NCI-H1930 (cell line): Measurements from ENCODE around the gene C10orf71.

Source experiments
- DNase-seq, 2 experiments: peaks; one replicate each; lab custom pipeline; 2025; lab: John Stamatoyannopoulos, UW

The C10orf71 gene

DNA sequence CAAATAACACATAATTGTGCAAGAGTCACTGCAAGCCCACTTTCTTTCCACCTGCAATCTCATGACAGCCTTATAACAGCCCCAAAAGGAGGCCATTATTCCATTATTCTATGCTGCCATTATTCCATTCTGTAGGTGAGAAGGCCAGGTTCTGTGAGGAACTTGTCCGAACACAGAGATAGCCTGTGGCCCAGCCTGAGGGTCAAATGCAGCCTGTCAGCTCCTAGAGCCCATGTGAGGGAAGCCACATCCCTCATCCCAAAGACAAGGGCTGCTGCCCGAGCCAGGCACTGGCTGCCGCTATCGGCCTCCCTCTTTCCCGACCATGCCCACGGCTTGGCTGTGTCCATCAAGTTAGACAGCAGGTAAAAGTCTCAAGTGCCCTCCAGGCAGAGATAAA lies 24.1 kb upstream of the C10orf71 start:
- DNase-seq: no peak

- no peak for DNase-seq
These were observed 23.1 kb upstream of the C10orf71 start for GRCh38 chr10:49275896-49276295.

DNA sequence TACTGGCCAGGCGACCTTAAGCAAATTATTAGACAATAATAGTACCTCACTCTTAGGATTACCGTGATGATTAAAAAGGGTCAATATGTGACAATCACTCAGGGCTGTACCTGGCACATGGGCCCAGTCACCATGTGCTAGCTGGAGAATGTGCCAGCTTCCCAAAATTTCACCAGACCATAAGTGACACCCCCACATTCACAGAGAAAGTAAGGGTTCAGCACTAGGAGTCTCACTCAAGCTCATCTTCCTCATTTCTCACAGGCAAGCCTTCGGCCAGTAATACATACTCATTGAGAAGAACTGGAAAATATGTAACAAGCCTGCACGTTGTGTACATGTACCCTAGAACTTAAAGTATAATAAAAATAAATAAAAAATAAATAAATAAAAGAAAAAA lies 22.4 kb upstream of the C10orf71 start:
- no peak for DNase-seq

GRCh38 chr10:49277973-49278372 lies 21.0 kb upstream of the C10orf71 start:
- no peak for DNase-seq

DNA sequence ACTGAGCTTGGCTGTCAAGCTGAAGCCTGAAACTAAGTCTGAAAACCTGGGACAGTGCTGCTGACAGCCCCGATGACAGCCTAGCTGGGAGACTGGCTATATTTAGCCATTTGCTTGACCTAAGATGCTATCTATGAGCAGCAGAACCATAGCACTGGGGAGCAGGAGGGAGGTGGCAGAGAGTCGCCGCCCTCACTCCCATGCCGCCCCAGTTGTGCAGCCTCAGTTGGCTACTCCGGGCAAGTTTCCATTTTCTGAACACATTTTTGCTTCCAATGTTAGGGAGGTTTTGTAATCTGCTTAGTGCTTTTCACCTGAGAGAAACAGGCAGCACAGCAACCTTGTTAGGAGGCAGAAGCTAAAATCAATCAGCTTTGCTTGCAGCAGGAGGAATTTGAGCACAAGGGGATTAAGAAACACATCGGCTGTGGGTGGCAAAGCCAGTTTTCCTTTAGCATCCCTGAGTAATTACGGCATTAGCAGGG lies 20.4 kb upstream of the C10orf71 start:
- no peak for DNase-seq

GRCh38 chr10:49279015-49279880 lies 19.7 kb upstream of the C10orf71 start:
- no peak for DNase-seq

DNA sequence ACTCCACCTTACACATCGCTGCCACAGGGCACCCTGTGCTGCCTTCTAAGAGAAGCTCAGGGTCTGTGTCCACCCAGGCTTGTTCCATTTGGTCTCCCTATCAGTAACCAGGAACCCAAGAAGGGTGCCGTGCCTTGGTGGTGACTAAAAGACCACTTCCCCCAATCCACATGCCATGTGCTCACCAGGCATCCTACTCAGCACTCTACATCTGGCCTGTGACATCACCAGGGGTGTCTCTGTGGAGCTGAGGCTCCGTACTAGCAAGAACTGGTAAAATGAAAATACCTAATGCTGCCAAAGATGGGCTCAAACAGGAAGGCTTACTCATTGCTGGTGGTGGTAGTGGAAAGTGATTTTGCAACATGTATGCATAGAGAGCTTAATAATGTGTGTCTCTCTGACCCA lies 19.0 kb upstream of the C10orf71 start:
- no peak for DNase-seq

- no peak for DNase-seq
These were observed 17.5 kb upstream of the C10orf71 start for GRCh38 chr10:49281461-49281860.

DNA sequence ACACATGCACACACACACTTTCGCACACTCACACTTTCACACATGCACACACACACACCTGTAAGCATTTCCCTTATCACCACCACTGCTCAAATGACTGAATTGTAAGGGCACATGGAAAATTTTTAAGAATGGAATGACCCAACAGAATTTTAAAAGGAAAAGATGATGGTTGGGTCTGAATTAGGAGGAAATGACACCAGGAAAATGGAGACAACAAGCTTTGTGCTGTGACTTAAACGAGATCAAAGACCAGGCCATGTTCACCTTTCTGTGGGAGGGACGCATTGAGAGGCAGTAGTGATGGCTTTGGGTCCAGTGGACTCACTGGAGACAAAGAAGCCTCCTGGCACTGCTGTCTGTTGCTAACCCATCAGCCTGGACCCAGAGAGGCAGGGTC lies 16.7 kb upstream of the C10orf71 start:
- no peak for DNase-seq

DNA sequence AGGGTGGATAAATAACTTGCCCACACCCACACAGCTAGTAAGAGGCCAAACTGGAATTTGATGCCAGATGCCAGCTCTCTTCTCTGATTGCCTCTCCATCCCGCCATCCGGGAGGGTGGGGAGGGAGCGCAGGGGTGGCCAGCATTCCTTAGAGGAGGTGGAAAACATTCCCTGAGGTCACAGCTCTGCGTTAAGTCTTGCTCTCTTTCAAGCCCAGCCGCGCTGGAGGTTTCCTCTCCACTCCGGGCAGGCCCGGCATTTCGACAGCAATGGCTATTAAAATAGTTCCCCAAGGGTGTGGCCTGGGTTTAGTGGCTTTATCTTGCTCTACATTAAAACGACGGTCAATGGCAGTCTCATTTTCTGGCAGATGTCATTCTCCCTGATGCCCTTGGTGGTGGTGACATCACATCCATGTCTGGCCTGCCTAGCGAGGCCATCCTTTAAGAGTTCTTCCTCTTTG lies 16.1 kb upstream of the C10orf71 start:
- DNase-seq: no peak

DNA sequence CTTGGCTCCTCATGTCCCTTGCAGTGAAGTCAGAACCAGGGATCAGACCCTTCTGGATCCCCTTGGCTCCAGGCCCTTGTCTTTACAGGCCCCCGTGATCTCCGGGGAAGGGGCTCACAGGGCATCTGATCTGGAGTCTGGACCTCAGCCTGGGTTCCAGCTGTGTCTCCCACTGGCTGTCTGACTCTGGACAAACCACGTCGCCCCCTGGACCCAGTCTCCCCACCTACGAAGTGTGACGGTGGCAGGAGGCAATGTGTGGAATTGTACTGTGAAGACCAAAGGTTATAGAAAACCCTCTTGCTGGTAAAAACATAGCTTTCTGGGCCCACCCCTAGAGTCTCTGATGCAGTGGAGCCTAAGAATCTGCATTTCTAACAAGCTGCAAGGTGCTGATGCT lies 15.5 kb upstream of the C10orf71 start:
- no peak for DNase-seq

- no peak for DNase-seq
These were observed 14.6 kb upstream of the C10orf71 start for GRCh38 chr10:49284356-49284755.

GRCh38 chr10:49285232-49285631 lies 13.7 kb upstream of the C10orf71 start:
- DNase-seq: no peak

GRCh38 chr10:49286686-49287085 lies 12.3 kb upstream of the C10orf71 start:
- no peak for DNase-seq

- DNase-seq: no peak
These were observed 11.2 kb upstream of the C10orf71 start for GRCh38 chr10:49287689-49288340.

DNA sequence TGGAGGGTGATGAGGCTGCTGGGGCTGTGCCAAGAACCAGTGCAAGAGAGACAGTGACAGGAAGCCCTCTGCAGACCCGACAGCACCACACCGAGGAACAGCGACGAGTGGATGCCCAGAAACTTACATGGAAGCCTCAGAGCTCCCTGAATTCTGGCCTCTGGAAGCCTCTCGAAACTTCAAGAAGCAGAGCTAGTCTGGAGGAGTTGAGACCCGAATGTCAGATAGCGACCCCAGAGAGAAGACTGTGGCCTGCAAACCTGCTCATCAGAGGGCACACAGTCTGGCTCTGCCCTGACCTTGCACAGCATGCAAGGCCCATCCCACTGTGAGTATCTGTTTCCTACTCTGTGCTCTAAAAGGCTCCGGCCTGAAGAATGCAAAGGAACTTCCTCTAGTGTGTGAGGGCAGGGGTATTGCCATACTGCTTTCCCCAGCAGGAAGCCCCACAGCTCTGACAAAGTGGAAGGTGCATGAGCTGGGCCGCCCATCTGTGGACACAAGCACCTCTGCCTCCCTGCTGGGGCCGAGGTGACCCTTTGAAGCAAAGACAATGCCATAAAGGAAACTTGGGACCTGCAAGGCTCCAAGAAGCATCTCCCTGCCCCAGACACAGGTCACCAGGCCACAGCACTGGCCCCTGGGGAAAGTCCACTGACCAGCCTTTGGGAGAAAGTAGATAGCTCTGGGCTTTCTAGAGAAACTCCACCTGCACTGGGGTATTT lies 10.5 kb upstream of the C10orf71 start:
- DNase-seq: no peak

- no peak for DNase-seq
These were observed 9.5 kb upstream of the C10orf71 start for GRCh38 chr10:49289480-49289879.

- DNase-seq: no peak
These were observed 8.8 kb upstream of the C10orf71 start for GRCh38 chr10:49290131-49290530.

DNA sequence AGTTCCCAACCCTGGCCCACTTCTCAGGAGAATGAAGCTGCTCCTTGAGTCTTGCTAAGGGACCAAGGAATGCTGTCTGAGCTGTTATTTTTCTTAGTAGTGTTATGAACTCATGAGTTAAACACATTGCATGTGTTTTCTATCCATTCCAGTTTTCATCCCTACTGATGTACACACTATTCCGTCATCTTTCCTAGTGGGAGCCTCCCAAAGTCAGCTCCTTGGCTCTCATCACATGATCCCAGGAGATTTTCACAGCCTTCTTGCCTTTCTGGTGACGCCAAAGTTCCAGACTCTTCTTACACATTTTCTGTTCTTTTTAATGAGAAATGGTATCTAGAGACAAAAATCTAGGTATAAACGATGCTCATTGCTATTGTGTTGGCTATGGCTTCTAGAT lies 8.4 kb upstream of the C10orf71 start:
- no peak for DNase-seq

GRCh38 chr10:49292565-49293207 lies 6.3 kb upstream of the C10orf71 start:
- DNase-seq: no peak

DNA sequence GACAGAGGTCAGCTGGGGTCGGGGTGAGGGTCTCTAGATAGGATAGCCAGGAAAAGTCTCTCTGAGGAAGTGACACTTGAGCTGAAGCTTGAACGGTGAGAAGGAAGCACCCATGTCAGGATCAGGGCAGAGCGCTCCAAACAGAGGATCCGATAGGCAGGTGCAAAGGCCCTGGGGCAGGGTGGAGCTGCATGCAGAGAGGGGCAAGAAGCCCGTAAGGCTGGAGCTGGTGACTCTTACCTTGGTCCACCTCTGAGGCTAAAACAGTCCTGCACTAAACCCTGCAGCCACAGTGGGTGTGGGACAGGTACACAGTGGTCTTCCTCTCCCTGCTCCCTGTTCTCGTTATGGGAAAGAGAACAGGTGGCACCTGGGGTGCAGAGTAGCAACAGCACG lies 5.8 kb upstream of the C10orf71 start:
- no peak for DNase-seq

DNA sequence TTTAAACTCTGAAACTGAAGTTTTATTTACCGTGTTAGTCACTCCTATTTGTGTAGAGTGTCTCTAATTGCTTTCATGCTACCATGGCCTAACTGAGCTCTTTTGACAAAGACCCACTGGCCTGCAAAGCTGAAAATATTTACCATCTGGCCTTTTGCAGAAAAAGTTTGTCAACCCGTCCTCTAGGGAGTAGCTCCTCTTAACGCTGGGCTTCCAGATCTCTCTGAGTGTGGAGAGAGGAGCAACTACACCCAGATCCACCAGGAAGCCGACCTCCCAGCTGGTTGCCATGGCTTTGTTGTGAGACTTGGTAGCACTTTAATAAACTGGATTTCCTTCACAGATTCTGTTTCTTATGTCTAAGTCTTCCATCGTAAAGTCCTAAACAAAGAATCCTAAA lies 4.2 kb upstream of the C10orf71 start:
- DNase-seq: no peak
